ENCODE data around the gene UNC50.

The UNC50 gene

GRCh38 chr2:98569915-98570314, 38.5 kb upstream of the UNC50 start:
- H3K4me3 ChIP-seq (ENCODE audit: low read length), result no peak overlapping the region
- TF ChIP-seq CTCF (conservative IDR thresholded peaks at IDR 0.05; ENCODE audit: low read depth, low read length), result no peak
- no peak for DNase-seq (ENCODE audit: low read depth)

- no peak overlapping the region for H3K4me3 ChIP-seq (ENCODE audit: low read length)
- DNase-seq (ENCODE audit: low read depth), result no peak
- TF ChIP-seq CTCF (conservative IDR thresholded peaks at IDR 0.05; ENCODE audit: low read depth, low read length), result no peak
Observed at GRCh38 chr2:98570356-98570755, 38.0 kb upstream of the UNC50 start.

GRCh38 chr2:98571121-98571701, 37.2 kb upstream of the UNC50 start:
- no peak for DNase-seq (ENCODE audit: low read depth)
- H3K4me3 ChIP-seq (ENCODE audit: low read length), result no peak overlapping the region
- TF ChIP-seq CTCF (conservative IDR thresholded peaks at IDR 0.05; ENCODE audit: low read depth, low read length), result no peak

- TF ChIP-seq CTCF (conservative IDR thresholded peaks at IDR 0.05; ENCODE audit: low read depth, low read length), result no peak
- no peak for DNase-seq (ENCODE audit: low read depth)
- H3K4me3 ChIP-seq (ENCODE audit: low read length), result no peak overlapping the region
Observed at GRCh38 chr2:98571796-98572195, 36.6 kb upstream of the UNC50 start.

GRCh38 chr2:98572211-98572610, 36.2 kb upstream of the UNC50 start:
- no peak for DNase-seq (ENCODE audit: low read depth)
- TF ChIP-seq CTCF (conservative IDR thresholded peaks at IDR 0.05; ENCODE audit: low read depth, low read length), result no peak
- H3K4me3 ChIP-seq (ENCODE audit: low read length), result no peak overlapping the region

- no peak for TF ChIP-seq CTCF (conservative IDR thresholded peaks at IDR 0.05; ENCODE audit: low read depth, low read length)
- DNase-seq (ENCODE audit: low read depth), result no peak
- no peak overlapping the region for H3K4me3 ChIP-seq (ENCODE audit: low read length)
Observed at GRCh38 chr2:98572676-98573075, 35.7 kb upstream of the UNC50 start.

- H3K4me3 ChIP-seq (ENCODE audit: low read length), result no peak overlapping the region
- no peak for TF ChIP-seq CTCF (conservative IDR thresholded peaks at IDR 0.05; ENCODE audit: low read depth, low read length)
- DNase-seq (ENCODE audit: low read depth), result no peak
Observed at GRCh38 chr2:98573426-98573825, 35.0 kb upstream of the UNC50 start.

Measured in retinal pigment epithelial cell (primary cell).